GDM1 (cell line): ENCODE data around the gene SPIN1.
A peak's percentile ranks its signal among the peaks of the same experiment; 100 is the strongest.

Experiments
- DNase-seq: peaks from one replicate; lab custom pipeline; 2025; lab: John Stamatoyannopoulos, UW

SPIN1 gene

DNA sequence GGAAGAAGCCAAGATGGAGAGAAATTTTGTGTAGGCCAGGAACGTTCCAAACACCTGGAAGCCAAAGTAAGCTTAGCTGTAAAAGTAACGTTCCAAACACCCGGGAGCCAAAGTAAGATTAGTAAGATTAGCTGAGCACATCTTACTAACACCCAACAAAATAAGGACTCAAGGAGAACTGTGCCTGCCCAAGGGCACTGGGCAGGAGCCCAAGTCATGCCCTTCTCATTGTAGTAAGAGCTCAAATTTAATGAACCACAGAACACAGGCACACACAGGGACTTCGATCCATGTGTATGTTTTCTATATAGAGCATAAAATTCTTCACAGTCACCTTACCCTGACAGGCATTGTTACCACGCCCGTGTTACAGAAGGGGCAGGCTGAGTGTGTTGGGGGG, 110.6 kb downstream of the SPIN1 start:
- no peak for DNase-seq

GRCh38 chr9:88501086-88501485, 112.8 kb downstream of the SPIN1 start:
- no peak for DNase-seq

DNA sequence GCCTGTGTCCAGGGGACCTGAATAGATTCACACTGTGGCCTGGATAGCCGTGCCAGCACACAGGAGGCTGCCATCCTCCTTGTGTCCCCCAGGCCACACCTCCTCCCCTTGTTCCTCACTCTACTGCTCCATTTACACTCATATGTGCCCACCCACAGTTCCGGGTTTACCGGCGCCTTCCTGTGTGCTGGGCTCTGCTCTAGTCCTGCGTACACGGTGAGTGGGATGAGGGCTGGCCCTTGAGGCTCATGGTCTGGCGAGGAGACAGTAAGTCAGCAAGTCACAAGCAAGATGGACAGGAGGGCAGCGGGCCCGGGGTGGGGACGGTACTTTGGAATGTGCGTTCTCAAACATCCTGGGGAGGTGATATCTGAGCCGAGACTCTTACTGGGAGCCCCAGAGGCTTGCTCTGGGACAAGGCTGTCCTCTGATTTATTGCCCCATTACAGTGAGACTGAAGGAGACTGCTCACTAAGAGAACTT, 114.3 kb downstream of the SPIN1 start:
- no peak for DNase-seq

- DNase-seq, result no peak
Measured at GRCh38 chr9:88503081-88503844, 115.0 kb downstream of the SPIN1 start.

DNA sequence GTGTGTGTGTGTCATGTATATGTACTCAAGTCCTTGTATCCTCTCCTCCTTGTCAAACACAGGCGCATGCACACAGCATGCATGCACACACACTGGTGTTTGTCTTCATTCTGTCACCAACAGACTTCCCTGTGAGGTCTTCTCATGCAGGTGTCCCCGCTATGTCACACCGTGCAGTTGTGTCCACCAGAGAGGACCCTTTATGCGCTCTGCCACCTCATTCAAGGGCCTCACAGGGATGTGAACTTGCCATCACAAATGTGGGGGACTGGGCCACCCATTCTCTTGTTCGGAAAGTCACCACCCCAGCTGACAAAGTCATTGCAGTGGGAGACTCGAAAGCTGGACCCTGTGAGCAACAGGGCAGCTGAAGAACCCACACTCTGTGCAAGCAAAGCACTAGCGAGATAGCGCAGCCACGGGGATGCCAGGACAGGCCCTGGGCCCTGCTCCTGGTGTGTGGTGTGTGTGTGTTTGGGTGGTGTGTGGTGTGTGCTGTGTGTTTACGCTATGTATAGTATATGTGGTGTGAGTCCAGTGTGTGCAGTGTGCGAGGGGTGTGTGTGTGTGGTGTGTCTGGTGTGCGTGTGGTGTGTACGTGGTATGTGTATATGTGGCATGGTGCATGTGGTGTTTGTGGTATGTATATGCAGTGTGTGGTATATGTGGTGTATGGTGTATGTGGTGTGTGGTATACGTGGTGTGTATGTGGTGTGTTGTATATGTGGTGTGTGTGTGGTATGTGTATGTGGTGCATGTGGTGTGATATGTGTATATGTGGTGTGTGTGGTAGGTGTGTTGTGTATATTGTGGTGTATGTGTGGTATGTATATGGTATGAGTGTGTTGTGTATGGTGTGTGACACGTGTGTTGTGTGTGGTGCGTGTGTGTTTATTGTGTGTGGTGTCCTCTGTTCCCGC, 115.9 kb downstream of the SPIN1 start:
- DNase-seq, result no peak

- DNase-seq, result no peak
Measured at GRCh38 chr9:88508326-88508725, 120.1 kb downstream of the SPIN1 start.

DNA sequence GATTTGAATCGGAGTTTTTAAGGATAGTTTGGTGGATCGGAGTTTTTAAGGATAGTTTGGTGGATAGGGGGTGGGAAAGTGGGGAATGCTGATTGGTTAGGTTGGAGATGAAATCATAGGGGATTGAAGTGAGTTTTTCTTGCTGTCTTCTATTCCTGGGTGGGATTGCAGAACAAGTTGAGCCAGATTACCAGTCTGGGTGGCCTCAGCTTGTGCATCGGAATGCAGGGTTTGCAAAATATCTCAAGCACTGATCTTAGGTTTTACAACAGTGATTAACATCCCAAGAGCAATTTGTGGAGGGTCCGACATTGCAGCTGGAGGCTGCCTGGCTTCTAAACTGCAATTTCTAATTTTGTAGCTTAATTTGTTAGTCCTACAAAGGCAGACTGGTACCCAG, 123.7 kb downstream of the SPIN1 start:
- no peak for DNase-seq

GRCh38 chr9:88514247-88514646, 126.0 kb downstream of the SPIN1 start:
- DNase-seq, result no peak

- peak; percentile 18 for DNase-seq
Measured at GRCh38 chr9:88521308-88521707, 133.1 kb downstream of the SPIN1 start.

GRCh38 chr9:88522360-88522759, 134.1 kb downstream of the SPIN1 start:
- DNase-seq, result no peak

- no peak for DNase-seq
Measured at GRCh38 chr9:88523056-88523455, 134.8 kb downstream of the SPIN1 start.

GRCh38 chr9:88524911-88525310, 136.7 kb downstream of the SPIN1 start:
- DNase-seq, result no peak

- no peak for DNase-seq
Measured at GRCh38 chr9:88527618-88528017, 139.4 kb downstream of the SPIN1 start.
